ENCODE results near the gene LRRFIP1.
"Not testable (repeated sequence)": the region's sequence is repeated elsewhere in the genome, so short reads cannot be mapped to it uniquely, and the experiment has no call there.

DNA sequence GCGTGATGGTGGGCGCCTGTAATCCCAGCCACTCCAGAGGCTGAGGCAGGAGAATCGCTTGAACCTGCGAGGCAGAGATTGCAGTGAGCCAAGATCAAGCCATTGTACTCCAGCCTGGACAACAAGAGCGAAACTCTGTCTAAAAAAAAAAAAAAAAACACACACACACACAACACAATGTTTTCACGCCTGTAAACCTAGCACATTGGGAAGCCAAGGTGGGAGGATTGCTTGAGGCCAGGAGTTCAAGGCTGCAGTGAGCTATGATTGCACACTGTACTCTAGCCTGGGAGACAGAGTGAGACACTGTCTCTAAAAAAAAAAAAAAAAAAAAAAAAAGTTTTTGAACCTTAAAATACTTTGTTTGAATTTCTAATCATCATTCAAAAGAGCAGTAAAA, 137.7 kb downstream of the LRRFIP1 start:
- TF ChIP-seq, protein P1, sequence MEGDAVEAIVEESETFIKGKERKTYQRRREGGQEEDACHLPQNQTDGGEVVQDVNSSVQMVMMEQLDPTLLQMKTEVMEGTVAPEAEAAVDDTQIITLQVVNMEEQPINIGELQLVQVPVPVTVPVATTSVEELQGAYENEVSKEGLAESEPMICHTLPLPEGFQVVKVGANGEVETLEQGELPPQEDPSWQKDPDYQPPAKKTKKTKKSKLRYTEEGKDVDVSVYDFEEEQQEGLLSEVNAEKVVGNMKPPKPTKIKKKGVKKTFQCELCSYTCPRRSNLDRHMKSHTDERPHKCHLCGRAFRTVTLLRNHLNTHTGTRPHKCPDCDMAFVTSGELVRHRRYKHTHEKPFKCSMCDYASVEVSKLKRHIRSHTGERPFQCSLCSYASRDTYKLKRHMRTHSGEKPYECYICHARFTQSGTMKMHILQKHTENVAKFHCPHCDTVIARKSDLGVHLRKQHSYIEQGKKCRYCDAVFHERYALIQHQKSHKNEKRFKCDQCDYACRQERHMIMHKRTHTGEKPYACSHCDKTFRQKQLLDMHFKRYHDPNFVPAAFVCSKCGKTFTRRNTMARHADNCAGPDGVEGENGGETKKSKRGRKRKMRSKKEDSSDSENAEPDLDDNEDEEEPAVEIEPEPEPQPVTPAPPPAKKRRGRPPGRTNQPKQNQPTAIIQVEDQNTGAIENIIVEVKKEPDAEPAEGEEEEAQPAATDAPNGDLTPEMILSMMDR (IDR thresholded peaks at IDR 0.05): not testable (repeated sequence)
- not testable (repeated sequence) for TF ChIP-seq EP300, POLR2A (IDR thresholded peaks at IDR 0.05)
